Hypothalamus (tissue), 51 donors: Measurements from ENCODE around the gene CCL2.
"Not testable (repeated sequence)": the region's sequence is repeated elsewhere in the genome, so short reads cannot be mapped to it uniquely, and the experiment has no call there.

Experiments
- DNase-seq, 51 donors: peaks; one replicate each; lab custom pipeline; 2025; lab: John Stamatoyannopoulos, UW

CCL2 gene

DNA sequence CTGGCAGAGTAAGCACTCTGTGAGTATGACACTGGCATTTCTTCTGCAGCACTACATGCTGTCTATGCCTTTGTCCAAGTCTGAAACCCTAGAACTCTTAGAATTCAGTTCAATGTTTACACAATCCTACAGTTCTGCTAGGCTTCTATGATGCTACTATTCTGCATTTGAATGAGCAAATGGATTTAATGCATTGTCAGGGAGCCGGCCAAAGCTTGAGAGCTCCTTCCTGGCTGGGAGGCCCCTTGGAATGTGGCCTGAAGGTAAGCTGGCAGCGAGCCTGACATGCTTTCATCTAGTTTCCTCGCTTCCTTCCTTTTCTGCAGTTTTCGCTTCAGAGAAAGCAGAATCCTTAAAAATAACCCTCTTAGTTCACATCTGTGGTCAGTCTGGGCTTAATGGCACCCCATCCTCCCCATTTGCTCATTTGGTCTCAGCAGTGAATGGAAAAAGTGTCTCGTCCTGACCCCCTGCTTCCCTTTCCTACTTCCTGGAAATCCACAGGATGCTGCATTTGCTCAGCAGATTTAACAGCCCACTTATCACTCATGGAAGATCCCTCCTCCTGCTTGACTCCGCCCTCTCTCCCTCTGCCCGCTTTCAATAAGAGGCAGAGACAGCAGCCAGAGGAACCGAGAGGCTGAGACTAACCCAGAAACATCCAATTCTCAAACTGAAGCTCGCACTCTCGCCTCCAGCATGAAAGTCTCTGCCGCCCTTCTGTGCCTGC is at the start of gene CCL2:
Gene CCL2 (plus strand): TSS at position 635 of the 730 bp plus-strand sequence. CDS start 65 bp downstream, at position 700.
- peak in 24 of 51 donors; percentile 8 to 58 (median 30) for DNase-seq

DNA sequence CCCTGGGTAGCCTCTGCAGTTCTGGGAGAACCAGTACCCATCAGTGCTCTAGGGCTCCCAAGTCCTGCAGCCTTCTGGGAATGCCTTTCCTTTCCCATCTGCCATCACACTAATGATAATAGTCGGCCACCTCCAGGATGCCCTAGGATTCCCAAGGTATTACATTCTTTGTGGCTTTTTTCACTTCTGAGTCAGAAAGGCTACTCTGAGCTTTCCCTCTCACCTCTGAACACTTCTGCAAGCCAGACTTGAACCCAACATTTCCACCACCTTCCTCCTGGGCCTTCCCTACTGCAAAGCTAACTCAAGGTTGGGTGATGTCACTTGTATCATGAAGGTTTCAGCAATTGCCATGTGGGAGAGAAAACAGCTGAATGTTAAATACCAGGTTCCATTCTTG is 49.7 kb upstream of the CCL2 start:
- no peak for DNase-seq

DNA sequence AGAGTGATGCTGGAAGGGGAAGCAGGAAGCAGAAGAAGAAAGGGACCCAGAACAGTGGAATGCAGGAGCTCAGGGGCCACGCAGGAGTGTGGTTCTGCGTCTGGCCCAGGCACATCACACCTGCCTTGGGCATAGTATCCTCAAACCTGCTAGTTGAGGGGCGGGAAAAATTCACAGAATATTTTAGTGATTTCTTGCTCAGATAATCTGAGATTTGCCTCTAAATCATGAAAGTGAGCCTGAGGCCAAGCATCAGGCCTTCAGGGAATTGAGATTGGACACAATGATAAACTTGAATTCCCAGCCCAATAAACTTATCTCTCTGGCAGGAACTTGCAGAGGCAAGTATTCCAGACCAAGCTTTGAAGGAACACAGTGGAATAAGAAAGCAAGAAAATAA is 48.5 kb upstream of the CCL2 start:
- DNase-seq, result no peak

DNA sequence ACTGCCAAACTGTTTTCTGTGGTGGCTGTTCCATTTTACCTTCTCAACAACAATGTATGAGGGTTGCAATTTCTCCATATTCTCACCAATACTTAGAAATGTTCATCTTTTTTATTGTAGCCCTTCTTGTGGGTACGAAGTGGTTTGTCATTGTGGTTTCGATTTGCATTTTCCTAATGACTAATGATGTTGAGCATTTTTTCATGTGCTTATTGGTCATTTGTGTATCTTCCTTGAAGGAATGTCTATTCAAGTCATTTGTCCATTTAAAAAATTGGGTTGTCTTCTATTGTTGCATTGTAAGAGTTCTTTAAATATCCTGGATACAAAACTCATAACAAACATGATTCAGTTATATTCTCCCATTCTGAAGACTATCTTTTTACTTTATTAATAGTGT is 47.5 kb upstream of the CCL2 start:
- DNase-seq, result no peak

DNA sequence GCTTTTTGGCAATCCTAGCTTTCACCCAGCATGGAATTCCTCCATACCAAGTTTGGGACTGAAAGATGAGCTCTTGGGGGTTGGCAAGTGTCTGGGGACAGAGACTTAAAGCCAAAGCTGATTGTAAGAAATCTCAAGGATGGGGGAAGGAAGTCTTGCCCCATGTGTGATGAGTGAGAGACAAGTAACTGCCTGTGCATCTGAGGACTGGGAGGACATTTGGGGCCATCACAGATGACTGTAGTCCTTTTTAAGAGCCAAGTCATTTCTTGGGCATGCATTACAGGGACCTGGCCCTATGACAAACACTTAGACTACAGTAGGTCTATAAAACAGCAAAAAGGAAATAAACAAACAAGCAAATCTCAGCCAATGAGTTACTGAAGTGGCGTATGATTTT is 36.3 kb upstream of the CCL2 start:
- DNase-seq, result no peak

DNA sequence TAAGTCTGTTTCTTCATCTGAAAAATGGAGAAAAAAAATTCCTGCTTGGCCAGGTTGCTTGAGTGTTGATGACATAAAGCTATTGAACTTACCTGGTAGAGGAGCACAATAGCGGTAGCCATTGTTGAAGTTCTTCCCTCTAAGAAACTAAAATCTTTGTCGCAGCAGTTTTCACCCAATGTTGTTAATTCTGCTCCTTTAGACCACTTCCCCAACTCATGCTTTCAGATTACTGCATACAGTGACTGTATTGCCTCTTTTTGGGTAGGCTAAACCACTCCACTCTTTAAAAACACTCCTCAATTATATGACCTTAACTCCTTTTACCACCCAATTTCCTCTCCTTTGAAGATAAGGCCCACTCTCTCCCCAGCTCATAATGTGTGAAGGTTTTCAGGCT is 35.7 kb upstream of the CCL2 start:
- no peak for DNase-seq

DNA sequence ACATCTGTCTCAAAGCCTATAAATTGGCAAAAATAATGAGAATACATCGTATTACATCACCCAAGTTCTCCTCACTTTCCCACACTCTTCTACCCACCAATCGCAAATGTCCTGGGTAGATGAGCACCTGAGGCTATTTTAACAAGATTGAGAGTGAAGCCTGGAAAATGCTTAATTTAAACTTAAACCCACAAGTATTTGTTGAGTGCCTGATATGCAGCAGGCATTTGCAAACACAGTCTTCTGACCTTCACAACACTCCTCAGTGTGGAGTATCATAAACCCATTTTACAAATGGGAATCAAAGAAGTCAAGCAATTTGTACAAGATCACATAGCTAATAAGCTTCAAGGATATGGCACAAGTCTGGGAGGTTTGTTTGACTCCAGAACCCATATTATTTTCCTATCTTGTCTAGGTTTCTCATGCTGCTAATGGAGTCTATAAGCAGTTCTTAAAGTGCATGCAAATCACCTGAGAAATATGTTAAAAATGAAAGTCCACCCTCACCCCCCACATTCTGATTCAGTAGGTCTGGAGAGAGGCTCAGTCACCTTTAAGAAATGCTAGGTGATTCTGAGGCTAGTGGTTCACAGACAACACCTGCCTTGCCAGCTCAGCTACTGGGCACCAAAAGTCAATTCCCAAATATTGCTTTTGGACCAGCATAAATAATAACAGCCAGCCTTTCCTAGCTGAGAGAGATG is 34.9 kb upstream of the CCL2 start:
- no peak for DNase-seq

DNA sequence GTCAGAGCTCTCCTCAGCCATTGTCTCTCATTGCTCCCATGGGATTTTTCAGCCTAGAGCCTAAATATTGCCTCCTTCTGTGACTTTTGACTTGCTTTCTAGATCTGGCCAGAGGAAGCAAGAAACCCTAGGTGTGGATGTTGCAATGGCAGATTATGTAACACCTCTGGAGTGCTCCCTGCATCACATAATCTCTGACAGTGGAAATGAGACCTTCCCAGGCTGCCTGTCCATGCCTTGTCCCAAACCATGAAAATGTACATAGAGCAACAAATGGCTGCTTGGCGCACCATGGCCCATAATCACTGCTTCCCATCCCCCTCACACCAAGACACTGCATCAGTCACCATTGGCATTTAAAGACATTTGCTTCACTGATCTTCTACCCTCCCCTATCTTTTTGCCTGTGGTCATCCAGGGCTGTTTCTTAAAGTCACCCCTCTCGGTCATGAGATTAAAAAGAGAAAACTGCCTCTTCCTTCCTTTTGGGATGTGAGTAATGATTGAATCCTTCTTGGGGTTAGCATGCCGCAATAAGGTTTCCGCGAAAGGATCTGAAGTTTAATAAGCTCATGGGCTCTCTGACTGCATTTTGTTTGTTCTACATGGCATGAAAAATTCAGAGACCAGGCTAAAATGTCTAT is 34.2 kb upstream of the CCL2 start:
- no peak for DNase-seq

DNA sequence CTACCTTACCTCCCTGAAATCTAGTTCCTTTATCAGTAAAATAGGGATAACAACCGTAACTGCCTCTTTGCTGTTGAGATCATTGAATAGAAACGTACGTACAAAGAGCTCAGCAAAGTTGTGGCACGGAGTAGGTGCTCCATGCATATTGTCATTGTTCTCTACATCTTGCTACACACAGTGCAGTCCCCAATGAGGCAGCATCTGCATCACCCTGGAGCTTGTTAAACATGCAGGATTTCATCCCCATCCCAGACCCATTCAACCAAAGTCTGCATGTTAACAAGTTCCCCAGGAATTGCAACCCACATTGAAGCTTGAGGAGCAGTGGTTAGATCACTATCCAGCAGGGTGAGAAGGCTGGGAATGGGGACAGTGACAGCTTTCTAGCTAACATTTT is 33.7 kb upstream of the CCL2 start:
- no peak for DNase-seq

DNA sequence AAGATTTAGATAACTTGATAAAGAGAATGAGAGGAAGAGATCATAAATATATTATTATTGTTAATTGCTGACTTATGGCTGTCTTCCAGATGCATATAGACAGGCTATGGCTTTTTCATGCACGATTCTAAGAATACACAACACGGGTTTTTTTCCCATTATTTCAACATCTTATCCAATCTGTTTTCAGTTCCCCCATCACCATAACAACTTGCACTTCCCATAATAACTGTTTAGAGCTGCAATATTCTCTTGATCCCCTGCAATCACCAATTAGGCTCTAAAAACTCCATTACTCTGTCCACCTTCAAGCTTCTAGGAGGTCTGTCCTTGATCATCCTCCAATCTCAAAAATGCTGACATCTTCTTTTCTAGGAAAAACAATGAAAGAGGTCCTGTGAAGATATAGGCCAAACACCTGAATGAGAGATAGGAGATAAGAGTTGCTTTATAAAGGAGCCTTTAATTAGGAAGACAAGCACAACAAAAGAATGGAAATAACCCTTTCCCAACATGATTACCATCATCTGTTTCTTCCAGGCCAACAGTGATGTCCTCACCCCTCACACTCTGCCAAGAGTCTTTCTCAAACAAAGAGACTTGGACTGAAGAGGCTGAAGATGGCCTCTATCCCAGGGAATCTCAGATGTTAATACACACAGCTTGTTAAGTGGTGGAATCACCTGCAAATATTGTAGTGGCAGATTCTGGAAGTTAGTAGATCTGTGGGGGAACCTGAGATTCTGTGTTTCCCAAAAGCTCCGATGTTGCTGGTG is 32.2 kb upstream of the CCL2 start:
- no peak for DNase-seq

DNA sequence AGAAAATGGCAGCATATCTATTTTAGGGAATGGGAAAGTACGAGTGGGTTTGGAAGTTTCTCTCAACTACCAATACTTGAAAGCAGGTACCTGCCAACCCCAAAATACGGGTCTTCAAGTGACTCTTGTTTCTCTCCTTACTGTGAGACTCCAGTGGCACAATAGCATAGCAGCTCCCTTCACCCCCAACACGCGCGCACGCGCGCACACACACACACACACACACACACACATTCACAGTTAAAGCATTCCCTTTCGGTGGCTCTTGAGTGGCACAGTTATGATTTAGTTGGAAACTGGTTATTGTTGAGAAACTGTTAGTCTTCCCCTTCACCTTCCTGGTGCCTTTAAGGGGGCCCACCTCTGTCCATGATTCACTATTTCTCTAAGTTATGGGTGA is 30.0 kb upstream of the CCL2 start:
- no peak for DNase-seq

DNA sequence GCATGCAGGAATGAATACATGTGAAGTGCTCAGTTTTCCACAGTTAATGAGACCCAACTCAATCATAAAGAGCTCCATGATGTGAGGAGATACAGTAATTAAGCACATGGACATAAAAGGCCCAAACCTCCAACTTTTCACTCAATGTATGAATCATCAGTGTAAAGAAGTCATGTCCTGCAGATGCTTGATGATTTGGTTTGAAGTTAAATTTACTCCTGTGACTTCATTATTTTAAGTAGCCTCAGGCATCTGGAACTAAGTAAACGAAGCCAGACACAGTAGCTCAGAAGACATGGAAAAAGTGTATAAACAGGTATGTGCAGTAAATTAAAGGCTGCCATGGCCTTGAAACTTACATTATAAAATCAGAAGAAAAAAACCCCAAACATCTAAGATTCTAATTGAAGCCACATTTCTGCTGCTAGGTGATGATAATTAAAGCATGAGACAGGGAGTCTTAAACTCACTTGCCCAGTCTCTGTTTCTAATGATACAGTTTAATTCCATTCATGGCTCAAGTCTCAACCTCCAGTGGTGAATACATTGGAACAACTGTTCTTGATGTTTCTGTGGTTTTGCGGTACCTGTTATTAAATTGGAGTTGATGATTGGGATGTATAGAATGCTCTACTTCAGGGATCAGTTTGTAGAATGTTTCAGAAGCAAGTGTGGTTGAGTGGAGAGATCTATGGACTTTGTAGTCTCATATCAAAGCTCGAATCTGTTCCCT is 28.9 kb upstream of the CCL2 start:
- no peak for DNase-seq

DNA sequence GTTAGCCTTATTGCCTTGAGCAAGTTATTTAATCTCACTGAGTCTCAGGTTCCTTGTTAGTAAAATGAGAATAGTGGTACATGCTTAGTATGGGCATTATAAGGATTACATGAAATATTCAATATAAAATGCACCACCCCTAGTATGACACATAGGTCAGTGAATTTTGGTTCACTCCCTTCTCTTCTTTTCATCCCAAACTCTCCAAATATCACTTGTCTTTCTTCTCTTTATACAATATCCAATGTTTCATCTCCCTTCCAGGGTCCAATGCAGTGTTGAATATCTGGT is 28.4 kb upstream of the CCL2 start:
- no peak for DNase-seq

DNA sequence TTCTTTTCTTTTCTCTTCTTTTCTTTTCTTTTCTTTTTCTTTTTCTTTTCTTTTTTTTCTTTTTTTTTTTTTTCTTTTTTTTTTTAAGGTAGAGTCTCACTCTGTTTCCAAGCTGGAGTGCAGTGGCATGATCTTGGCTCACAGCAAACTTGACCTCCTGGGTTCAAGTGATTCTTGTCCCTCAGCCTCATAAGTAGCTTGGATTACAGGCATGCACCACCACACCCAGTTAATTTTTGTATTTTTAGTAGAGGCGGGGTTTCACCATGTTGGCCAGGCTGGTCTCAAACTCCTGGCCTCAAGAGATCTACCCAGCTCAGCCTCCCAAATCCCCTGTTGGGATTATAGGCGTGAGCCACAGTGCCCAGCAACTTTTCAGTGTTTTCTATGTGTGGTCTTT is 27.8 kb upstream of the CCL2 start:
- not testable (repeated sequence) for DNase-seq

DNA sequence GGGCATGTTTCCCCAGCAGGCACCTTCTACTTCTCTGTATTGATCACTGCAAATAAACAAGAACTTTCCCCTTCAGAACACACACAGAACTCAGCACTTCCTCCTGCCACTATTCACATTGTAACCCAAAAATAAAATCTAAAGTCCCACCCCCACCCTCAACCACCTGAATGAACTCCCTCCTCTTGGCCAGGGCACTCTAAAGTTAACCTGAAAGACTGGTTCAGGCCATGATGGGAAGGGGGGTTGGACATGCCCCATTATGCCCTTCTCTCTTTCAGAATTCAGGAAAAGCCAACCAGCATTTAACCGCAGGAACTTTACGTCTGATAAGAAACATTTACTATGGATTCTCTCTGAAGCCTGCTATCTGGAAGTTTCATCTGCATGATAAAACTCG is 27.4 kb upstream of the CCL2 start:
- DNase-seq, result no peak

DNA sequence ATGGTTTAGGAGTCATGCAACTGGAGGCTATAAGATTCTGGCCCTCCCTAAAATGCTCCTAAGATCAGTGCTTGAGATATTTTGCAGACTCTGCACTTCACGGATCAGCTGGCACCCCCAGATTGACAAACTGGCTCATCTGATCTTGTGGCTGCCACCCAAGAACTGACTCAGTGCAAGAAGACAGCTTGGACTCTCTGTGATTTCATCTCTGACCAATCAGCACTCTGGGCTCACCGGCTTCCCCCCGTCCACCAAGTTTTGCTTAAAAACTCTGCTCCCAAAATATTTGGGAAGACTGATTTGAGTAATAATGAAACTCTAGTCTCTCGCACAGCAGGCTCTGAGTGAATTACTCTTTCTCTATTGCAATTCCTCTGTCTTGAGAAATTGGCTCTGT is 26.3 kb upstream of the CCL2 start:
- DNase-seq, result no peak

DNA sequence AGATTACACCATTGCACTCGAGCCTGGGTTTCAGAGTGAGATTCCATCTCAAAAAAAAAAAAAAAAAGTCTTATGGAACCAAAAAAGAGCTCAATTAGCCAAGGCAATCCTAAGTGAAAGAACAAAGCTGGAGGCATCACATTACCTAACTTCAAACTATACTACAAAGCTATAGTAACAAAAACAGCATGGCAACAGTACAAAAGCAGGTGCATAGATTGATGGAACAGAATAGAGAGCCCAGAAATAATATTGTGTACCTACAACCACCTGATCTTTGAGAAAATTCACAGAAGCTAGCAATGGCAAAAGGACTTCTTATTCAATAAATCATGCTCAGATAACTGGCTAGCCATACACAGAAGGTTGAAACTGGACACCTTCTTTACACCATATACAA is 24.7 kb upstream of the CCL2 start:
- no peak for DNase-seq

DNA sequence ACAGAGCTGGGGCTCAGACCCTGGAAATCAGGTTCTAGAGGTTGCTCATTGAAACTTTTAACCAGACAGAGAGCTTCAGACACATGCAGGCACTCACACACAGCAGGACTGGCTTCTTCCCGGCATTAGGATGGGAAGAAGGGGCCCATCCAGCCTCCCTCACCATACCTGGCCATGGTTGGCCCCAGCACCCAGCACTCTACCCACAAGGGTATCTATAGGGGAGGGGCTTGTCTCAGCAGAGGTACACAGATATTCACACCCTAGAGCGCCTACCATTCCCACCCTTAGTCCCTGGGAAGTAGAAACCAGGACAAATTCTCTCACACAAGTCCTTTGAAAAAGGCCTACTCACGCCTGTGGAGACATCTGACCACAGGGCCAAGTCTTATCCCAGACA is 20.5 kb upstream of the CCL2 start:
- no peak for DNase-seq

DNA sequence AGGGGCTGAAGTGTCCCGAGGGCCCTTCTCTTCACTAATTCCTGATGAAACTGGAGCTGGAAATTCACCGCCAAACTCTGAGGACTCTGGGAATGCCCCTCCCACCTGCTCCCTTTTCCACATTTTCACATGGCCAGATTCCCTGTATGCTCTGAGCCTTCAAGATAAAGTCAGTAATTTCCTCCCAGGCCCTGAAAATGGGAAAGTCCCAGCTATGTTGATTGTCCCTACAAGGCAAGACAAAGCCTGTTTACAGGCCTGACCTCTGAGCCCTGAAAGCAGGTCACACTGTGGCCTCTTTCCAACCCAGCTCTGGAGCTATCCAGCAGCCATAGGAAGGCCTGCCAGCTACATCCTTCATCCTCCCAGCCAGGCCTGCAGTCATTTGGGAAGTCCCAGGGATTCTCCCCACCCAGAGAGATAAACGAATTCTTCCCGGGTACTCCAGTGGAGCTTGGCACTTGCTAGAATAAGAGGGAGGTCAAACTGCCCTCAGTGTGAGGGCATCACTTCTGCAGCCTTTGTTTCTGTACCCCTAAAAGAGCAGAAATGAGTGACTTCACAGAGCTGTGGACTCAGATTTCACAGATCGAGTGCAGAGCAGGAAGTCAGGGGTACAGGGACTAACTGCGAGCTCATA is 19.6 kb upstream of the CCL2 start:
- DNase-seq, result no peak

DNA sequence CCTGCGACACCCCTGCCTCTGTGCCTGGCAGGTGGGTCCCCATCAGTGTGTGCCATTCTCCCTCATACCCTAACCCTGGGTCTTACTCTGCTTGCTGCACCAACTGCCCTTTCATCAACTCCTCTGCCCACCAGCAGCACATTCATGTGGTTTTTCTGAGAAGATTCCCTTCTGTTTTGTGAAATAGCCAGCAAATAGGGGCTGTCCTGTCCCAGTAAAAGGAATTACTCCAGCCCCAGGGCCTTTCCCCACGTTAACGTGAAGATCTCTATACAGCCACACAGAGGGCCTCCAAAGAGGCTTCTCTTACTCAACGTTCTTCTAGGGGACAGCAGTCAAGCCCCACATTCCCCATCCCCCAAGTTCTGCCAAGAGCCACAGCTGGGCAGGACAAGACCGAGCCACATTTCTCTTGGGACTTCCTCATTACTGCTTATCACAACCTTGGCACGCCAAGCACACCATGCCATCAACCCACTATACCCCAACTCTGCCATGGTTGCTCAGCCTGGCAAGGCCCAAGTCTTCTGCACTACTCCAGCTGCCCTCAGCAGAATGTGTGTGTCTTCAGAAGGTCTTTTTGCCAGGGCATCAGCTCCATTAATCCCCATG is 18.7 kb upstream of the CCL2 start:
- DNase-seq, result no peak
